ENCODE data around the gene NFIC.

Gene NFIC

DNA sequence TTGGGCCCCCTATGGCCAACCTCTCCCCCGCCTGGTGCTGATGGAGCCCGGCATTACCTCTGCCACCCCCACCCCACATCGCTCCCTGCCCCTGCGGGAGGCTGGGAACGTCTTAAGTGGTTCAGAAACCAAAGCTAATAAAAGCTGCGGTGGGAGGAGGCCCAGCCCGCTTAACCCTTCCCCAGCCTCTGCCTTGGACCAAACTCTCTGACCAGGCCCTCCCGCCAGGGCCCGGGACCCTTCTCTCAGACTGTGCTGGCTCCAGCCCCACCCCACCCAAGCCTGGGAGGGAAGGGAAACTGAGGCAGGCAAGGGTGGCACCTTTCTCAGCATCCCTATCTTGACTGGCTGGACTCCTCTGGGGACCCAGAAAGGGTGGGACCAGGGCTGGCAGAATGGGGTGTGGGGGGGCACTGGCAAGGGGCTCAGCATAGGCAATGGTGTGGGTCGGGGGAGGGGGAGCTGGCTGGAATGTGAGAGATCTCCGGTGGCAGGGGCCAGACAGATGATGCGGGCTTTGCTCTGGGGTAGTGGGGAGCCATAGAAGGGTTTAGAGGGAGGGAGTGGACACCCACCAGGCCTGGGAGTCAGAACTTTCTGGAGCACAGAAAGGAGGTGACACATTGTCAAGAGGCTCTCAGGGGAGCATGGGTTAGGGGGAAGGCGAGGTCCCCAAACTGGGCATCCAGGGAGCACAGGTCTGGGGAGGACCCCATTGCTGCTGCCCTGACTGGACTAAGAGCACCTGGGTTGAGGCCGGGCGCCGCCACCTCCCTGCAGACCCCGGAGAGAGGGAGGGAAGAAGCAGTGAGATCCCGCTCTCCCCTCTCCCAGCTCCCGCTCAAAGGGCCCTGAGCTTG lies 92.1 kb downstream of the NFIC start:
- H3K36me3 Mint-ChIP-seq (ENCODE audit: low read depth), result peaks cover 4% of the 10 kb centered on the region

DNA sequence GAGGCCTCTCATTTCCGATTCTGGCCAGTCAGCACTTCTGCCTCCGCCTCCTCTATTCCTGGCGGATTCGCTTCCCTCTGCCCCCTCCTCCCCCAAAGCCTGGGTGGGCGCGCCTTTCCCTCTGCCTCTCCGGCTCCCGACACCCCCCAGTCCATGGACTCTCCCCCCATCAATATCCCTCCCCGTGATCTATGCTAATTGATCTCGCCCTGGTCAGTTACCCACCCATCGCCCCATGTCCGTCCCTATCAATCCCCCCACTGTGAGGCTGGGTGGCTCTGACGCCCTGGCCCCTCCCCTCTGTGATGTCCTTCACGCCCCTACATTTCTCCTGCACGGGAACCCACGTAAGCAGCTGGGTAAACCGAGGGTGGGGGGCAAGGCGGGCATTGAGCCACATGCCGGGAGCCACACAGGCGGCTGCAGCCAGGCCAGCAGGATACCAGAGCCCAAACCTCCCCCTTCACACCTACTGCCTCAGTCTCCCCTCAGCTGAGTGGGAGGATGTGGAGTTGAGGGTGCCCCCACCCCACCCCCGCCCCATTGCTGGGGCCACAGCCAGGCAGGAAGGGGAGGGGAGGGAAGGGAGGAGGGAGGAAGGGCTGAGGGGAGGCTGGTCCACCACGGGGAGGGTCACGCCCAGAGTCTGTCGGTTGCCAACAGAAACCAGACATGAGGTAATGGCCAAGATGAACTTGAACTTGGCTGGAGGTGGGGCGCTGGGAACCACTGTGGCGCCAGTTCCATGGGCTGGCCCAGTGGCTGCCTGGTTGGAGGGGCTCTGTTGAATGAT lies 92.9 kb downstream of the NFIC start:
- H3K27me3 Mint-ChIP-seq, result no peaks in the 10 kb centered on the region
- no peaks in the 10 kb centered on the region for H3K9me3 Mint-ChIP-seq
- H3K4me3 Mint-ChIP-seq, result no peak overlapping the region

More for the DNA sequence above, 92.1 kb downstream of the NFIC start:
- Mint-ChIP-seq H3K27me3 (no peaks in the 10 kb centered on the region), H3K27ac (no peak overlapping the region), H3K4me1 (ENCODE audit: low read depth) (no peaks in the 10 kb centered on the region), H3K4me3 (no peak overlapping the region), H3K9me3 (no peaks in the 10 kb centered on the region)

DNA sequence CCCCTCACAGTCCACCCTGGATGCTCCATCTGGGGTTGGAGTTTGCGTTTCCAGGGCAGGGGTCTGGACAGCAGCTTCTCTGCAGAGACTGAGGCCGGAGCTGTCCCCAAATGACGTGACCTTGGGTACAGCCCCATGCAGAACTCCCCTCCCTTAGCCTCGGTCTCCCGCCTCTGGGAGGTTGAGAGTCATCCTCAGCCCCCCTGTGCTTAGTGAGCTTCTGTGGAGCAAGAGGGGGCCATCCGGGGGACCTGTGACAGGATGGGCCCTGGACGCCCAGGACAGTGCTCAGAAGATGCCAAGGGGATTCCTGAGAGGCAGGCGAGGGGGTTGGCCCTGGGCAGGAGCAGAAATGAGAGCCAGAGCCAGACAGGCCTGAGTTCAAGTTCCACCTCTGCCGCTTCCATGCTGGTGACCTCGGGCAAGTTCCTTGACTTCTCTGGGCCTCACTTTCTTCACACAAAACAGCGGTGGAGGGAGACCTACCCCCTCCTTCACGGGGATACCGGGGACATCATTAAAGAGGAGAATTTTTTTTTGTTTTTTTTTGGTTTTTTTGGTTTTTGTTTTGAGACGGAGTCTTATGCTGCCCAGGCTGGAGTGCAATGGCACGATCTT lies 93.7 kb downstream of the NFIC start:
- Mint-ChIP-seq H3K4me1 (ENCODE audit: low read depth) (no peaks in the 10 kb centered on the region), H3K27me3 (no peaks in the 10 kb centered on the region), H3K27ac (no peak overlapping the region), H3K4me3 (no peak overlapping the region), H3K9me3 (no peaks in the 10 kb centered on the region), H3K36me3 (ENCODE audit: low read depth) (peaks cover 4% of the 10 kb centered on the region)

More for the DNA sequence above, 92.9 kb downstream of the NFIC start:
- Mint-ChIP-seq H3K36me3 (ENCODE audit: low read depth) (peaks cover 4% of the 10 kb centered on the region), H3K27ac (no peak overlapping the region), H3K4me1 (ENCODE audit: low read depth) (no peaks in the 10 kb centered on the region)

DNA sequence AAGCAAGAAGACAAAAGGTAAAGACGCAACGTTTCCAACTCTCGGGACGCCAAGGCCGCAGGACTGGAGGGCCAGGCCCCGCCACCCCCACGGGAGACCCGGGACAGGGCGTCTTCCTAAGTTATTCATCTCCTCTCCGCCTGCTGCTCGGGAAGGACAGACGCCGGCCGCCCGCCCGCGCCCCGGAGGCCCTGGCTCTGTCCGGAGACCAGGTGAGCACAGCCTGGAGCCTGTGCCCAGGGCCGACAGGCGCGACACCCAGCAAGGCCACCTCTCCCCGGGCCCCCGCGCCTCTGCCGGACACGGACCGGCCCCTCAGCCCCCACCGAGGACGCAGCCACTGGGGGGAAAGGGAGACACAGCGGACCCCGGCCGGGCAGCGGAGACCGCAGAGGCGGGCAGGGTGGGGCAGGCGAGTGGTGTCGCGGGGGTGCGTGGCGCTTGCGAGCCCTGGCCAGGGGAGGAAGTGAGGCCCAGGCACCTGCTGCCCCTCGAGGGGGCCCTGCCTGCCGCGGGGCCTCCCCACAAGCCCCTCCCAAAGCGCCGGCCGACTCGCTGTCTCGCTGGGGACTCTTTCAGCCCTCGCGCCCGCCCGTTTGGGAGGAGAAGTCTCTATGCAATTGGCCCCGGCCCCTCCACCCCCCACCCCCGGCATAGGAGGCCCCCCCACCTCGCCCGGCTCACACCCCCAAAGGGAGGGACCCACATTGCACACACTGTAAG lies 96.8 kb downstream of the NFIC start:
- Mint-ChIP-seq H3K27ac (no peak overlapping the region), H3K4me3 (no peak overlapping the region), H3K4me1 (ENCODE audit: low read depth) (no peaks in the 10 kb centered on the region), H3K36me3 (ENCODE audit: low read depth) (peaks cover 4% of the 10 kb centered on the region), H3K9me3 (no peaks in the 10 kb centered on the region), H3K27me3 (no peaks in the 10 kb centered on the region)

DNA sequence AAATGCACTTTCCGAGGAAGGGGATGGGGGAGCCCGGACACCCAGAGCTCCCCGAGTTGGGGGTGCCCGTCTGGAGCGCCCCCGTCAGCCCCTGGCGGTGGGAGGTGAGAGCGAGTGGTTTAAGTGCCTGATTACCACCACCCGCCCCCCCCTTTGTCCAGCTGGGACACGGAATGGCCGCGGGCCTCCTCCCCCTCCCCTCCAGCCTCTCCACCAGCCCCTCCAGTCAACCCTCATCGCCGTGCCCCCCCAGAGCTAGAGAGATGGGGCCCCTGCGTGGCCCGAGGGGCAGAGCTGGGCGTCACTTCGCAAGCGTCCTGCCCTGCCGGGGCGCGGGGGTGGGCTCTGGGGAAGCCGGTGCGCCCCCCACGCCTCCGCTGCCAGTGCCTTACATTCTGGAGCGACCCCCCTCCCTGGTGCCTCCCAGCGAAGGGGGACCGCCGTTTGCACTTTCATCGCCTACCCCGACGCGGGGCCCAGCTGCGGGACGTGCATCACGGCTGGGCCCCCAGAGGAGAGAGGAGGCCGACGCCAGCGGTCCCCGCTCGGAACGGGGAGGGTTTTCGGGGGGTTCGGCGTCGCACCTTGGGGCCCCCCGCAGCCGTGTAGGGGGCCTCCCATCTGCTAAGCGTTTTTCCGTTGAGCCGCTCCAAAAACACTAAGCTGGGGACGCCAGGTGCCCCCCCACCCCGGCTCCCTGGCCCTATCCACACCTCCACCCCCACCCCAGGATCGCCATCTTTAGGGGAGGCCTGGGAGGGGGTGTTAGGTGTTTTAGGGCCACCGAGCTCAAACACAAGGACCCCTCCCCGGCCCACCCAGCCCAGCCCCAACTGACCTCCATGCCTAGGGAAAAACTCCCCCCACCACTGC lies 97.6 kb downstream of the NFIC start:
- H3K27ac Mint-ChIP-seq, result no peak overlapping the region
- no peaks in the 10 kb centered on the region for H3K4me1 Mint-ChIP-seq (ENCODE audit: low read depth)
- H3K36me3 Mint-ChIP-seq (ENCODE audit: low read depth), result peaks cover 8% of the 10 kb centered on the region
- H3K4me3 Mint-ChIP-seq, result no peak overlapping the region
- no peaks in the 10 kb centered on the region for H3K27me3 Mint-ChIP-seq
- H3K9me3 Mint-ChIP-seq, result peaks cover 3% of the 10 kb centered on the region

DNA sequence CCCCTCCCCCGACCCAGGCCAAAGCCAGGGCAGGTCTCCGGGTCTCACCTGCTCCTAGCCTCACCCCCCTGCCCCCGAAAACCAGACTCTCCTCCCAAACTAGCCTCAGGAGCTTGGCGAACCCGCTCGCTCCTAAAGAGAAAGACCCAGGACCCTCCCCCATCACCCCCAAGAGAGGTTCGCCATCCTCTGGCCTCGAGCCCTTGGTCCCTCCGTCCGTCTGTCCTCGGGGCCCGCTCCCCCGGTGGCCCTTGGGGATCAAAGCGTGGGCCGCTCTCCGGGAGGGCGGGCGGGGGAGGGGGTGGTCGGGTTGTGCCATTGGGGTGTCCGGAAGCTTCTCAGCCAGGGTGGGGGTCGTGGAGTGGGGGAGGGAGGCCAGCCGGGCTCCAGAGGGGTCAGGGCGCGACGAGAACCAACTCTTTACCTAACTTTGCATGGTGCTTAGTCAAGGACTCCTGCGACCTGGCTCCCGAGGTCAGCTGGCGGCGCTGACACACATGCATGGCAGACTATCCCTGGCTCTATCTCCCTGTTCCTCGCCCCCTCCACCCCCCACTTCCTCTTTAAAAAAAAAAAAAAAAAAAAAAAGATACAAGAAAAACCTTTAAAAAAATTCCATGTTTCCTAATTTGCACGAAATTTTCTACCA lies 98.3 kb downstream of the NFIC start:
- Mint-ChIP-seq H3K4me1 (ENCODE audit: low read depth) (no peaks in the 10 kb centered on the region), H3K9me3 (peaks cover 3% of the 10 kb centered on the region), H3K4me3 (no peak overlapping the region), H3K36me3 (ENCODE audit: low read depth) (peaks cover 8% of the 10 kb centered on the region), H3K27me3 (no peaks in the 10 kb centered on the region), H3K27ac (no peak overlapping the region)

DNA sequence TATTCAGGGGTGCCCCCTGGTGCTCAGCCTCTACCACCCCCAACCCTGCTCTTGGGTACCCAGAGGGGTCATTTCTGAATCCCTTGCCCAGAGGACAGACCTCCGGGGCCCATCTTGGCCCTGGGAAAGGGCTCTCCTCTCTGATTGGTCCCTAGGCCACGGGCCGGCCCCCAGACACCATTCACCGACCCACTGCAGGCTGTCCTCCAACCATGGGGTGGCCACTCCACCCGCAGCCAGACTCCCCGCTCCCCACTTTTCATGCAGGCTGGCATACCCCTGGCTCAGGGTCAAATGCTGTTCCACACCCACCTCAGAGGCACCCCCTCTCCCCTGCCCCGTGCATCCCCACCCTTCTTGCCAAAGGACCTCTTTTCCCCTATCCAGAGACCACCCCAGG lies 99.2 kb downstream of the NFIC start:
- Mint-ChIP-seq H3K9me3 (peaks cover 3% of the 10 kb centered on the region), H3K27me3 (no peaks in the 10 kb centered on the region), H3K36me3 (ENCODE audit: low read depth) (peaks cover 8% of the 10 kb centered on the region), H3K4me1 (ENCODE audit: low read depth) (no peaks in the 10 kb centered on the region), H3K4me3 (no peak overlapping the region), H3K27ac (no peak overlapping the region)

DNA sequence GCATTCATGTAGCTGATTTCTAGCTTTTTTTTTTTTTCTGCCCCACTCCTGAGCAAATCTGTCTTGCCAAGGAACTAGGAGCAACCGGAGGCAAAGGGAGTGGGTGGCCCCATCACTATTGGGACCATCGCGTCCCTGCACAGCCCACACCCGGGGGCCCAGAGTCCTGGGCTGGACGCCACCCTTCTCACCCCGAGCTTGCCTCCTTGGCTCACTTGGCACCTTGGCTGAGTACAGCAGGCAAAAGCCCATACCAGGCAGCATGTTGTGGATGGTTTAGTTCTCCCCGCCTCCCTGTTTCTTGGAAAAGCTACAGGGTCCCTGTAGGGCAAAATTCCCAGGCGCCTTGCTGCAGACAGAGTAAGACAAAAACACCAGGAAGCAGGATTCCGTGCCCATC lies 100.3 kb downstream of the NFIC start:
- Mint-ChIP-seq H3K4me3 (no peak overlapping the region), H3K9me3 (peaks cover 3% of the 10 kb centered on the region), H3K27me3 (no peaks in the 10 kb centered on the region), H3K4me1 (ENCODE audit: low read depth) (no peaks in the 10 kb centered on the region), H3K27ac (no peak overlapping the region), H3K36me3 (ENCODE audit: low read depth) (peaks cover 8% of the 10 kb centered on the region)

DNA sequence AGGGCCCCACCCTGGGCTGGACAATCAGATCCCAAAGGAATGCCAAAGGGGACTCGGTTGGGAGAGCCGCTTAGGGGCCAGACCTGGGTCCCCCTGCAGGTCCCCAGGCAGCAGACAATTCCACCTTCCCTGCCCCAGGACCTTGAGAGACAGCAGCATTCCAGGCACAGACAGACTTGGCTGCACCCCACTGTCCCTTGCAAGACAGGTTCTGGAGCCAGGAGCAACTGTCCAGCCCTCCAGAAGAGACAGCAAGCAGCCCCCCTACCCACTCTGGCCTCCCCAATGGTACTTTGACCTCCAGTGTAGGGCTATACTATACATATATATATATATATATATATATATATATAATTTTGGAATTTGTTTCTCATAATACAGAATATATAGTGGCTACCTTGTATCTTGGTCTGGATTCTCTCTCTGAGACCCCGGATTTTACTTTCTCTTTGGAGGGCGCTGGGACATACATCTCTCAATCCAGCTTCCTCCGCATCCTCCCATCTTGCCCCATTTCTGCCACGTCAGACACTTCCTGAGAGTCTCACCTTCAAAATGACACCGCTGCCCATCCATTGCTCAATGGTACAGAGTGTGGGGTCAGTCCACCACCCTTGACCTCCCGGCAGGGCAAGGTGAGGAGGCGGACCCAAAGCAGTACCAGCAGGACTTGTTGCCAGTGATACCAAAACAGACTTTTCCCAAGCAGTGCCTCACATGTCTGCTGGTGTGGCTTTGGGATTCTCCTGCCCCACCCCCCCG lies 101.2 kb downstream of the NFIC start:
- Mint-ChIP-seq H3K36me3 (ENCODE audit: low read depth) (peaks cover 7% of the 10 kb centered on the region), H3K4me1 (ENCODE audit: low read depth) (no peaks in the 10 kb centered on the region), H3K27ac (no peak overlapping the region), H3K4me3 (no peak overlapping the region), H3K9me3 (peaks cover 3% of the 10 kb centered on the region), H3K27me3 (no peaks in the 10 kb centered on the region)

DNA sequence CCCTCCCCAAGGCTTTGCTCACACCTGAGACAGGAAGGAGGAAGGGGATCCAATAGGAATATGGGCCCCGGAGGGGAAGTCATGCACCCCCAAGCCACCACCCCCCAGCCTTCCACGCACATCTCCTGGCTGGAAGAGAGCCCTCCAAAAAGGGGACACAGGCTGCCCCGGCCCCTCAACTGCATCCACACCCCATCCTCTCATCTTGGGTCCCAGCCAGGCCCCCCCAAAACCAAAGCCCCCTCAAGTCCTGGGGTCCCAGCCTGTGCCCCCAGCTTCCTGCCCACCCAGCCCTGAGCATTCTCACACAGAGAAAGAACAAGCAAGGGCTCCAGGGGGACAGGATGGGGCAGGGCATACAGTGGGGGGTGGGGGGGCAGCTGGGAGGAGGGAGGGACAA lies 101.8 kb downstream of the NFIC start:
- no peaks in the 10 kb centered on the region for H3K4me1 Mint-ChIP-seq (ENCODE audit: low read depth)
- H3K36me3 Mint-ChIP-seq (ENCODE audit: low read depth), result peaks cover 4% of the 10 kb centered on the region
- H3K27ac Mint-ChIP-seq, result no peak overlapping the region
- no peaks in the 10 kb centered on the region for H3K27me3 Mint-ChIP-seq
- peaks cover 3% of the 10 kb centered on the region for H3K9me3 Mint-ChIP-seq
- H3K4me3 Mint-ChIP-seq, result no peak overlapping the region

DNA sequence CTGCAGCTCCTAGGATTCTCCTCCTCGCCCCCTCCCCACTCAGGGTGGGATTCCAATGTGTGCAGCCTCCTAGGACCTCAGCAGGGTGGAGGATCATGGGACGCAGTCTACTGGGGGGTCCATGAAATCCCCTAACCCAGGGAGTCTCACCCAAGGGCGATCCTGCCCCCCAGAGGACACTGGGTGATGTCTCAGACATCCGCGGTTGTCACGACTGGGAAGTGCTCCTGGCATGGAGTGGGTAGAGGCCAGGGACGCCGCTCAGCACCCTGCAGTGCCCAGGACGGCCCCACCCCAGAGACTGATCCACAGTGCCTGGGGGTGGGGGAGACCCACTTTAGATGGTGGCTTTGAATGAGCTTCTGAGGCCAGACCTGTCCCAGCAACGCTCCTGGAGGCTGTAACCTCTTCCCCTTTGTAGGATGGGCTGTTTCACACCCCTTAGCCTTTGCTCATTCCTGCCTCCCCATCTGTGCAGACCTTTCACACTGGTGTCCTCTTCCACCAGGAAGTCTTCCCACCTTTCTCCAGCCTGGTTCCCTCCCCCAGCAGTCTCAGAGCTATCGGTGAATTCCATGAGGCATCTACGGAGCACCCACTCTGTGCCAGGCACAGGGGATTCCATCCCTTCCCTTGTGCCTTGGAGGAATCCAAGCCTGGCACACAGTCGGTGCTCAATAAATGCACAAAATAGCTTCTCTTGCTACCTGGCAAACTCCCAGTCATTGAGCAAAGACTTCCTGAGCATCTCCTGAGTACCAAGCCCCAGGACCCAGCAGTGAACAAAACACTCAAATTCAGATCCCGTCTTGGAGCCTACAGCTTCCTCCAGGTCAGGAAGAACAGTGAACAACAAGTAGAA lies 103.5 kb downstream of the NFIC start:
- Mint-ChIP-seq H3K4me3 (no peak overlapping the region), H3K36me3 (ENCODE audit: low read depth) (peaks cover 4% of the 10 kb centered on the region), H3K27me3 (no peaks in the 10 kb centered on the region), H3K9me3 (peaks cover 3% of the 10 kb centered on the region), H3K27ac (no peak overlapping the region), H3K4me1 (ENCODE audit: low read depth) (no peaks in the 10 kb centered on the region)

DNA sequence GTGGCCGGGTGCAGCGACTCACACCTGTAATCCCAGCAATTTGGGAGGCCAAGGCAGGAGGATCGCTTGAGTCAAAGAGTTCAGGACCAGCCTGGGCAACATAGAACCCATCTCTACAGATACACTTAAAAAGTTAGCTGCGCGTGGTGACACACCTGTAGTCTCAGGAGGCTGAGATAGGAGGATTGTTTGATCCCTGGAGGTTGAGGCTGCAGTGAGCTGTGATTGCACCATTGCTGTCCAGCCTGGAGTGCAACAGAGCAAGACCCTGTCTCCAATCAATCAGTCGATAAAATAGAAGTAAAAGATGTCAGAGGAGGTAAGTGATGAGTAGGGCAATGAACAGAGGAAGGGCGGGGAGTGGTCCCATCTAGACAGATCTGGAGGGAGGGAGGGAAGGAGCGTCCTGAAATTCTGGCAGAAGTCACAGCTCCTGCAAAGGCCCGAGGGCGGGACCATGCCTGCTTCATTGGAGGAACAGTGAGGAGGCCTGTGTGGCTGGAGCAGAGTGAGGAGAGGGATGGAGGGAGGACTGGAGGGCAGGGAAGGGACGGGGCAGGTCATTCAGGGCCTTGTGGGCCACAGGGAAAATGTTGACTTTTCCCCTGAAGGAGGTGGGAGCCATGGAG lies 104.2 kb downstream of the NFIC start:
- Mint-ChIP-seq H3K27me3 (no peaks in the 10 kb centered on the region), H3K9me3 (peaks cover 3% of the 10 kb centered on the region), H3K27ac (no peak overlapping the region), H3K36me3 (ENCODE audit: low read depth) (peaks cover 4% of the 10 kb centered on the region), H3K4me3 (no peak overlapping the region), H3K4me1 (ENCODE audit: low read depth) (no peaks in the 10 kb centered on the region)
